A549 treated with RU486 at 1 μM for 4 hours (cell line): ENCODE data around the gene HIC1. TPM values are rescaled to one million over a fixed set of nuclear protein-coding genes. Genes with fewer than 3 reads are reported as not detected.

Experiments
- total RNA-seq: library from RNA; stranded (reverse); fragments of 200-300 nt; extraction: Qiagen RNA extraction; gene quantifications from 5 replicates; pipeline ENCODE4 v1.2.3, GENCODE V29; 2022; ENCODE audit warnings: low read depth

HIC1 gene
- total RNA-seq: 0.96 to 1.8 TPM (median 1.6 TPM) in 5 replicates

GRCh38 chr17:2054512-2055291 lies at the start of gene HIC1:
TSS of gene HIC1 (plus strand) at chr17:2055103. CDS start at chr17:2056691, 1,588 bp downstream.

GRCh38 chr17:2025220-2025621 lies 29.7 kb upstream of the HIC1 start, which contains the start of gene RTN4RL1:
TSS of gene RTN4RL1 (minus strand) at chr17:2025334. CDS start at chr17:2024865, 469 bp downstream.

GRCh38 chr17:2029911-2030778 lies 24.8 kb upstream of the HIC1 start, which contains the start of gene DPH1:
TSS of gene DPH1 (plus strand) at chr17:2030153. CDS start at chr17:2030170, 17 bp downstream.

GRCh38 chr17:2041561-2042389 lies 13.1 kb upstream of the HIC1 start, which contains the start of gene OVCA2:
TSS of gene OVCA2 (plus strand) at chr17:2042022. CDS start at chr17:2042048, 26 bp downstream.

Other genes starting within 250 kb of the HIC1 start
- 7.2 to 9.6 TPM (median 9.0 TPM) in 5 replicates for gene SMYD4, start 225.2 kb upstream of the HIC1 start, total RNA-seq
- 63.2 to 90.7 TPM (median 73.1 TPM) in 5 replicates for gene RPA1, start 225.1 kb upstream of the HIC1 start, total RNA-seq
- 2.3 to 3.6 TPM (median 2.7 TPM) in 5 replicates for gene RTN4RL1, start 29.8 kb upstream of the HIC1 start, total RNA-seq
- 36.7 to 44.4 TPM (median 42.3 TPM) in 5 replicates for gene DPH1, start 24.9 kb upstream of the HIC1 start, total RNA-seq
- gene OVCA2, start 13.1 kb upstream of the HIC1 start, total RNA-seq: 57.6 to 93.3 TPM (median 79.2 TPM) in 5 replicates
- 19.3 to 32.0 TPM (median 28.3 TPM) in 5 replicates for gene SMG6, start 248.7 kb downstream of the HIC1 start, total RNA-seq
- 6.9 to 12.3 TPM (median 8.7 TPM) in 5 replicates for gene SRR, start 248.8 kb downstream of the HIC1 start, total RNA-seq